K562 (cell line): Measurements from ENCODE around the gene CYFIP2. TPM values are rescaled to one million over a fixed set of nuclear protein-coding genes. Genes with fewer than 3 reads are reported as not detected.
A peak's percentile ranks its signal among the peaks of the same experiment; 100 is the strongest.

Experiments
- MCM2 ChIP-seq: fragments of 450-650 bp; IDR thresholded peaks from 2 replicates; pipeline ENCODE4 v1.6.1; 2017; ENCODE audit warnings: low read depth, mild to moderate bottlenecking
- MEF2D ChIP-seq: conservative IDR thresholded peaks from 2 replicates; pipeline ENCODE4 v1.6.1; 2016; ENCODE audit warnings: low read depth, missing genetic modification characterization, missing compliant biosample characterization
- NR2C2 ChIP-seq, 2 experiments: fragments of 200-800 bp in 1 of 2; sonication (Bioruptor generic) in 1 of 2; sonication (generic) in 1 of 2; formaldehyde crosslinking in 1 of 2; IDR thresholded peaks; 2 replicates each; pipeline versions ENCODE4 v1.6.1 to v1.8.0; 2016 to 2022; ENCODE audit warnings: mild to moderate bottlenecking in 1 of 2, missing compliant biosample characterization in 1 of 2, missing genetic modification characterization in 1 of 2, missing genetic modification reagents in 1 of 2
- RBM25 ChIP-seq: fragments of 200-400 bp; formaldehyde crosslinking; IDR thresholded peaks from 2 replicates; pipeline ENCODE4 v1.6.1; 2018; ENCODE audit warnings: low read length, low read depth, moderate library complexity; ENCODE audit not compliant: severe bottlenecking
- ZHX1 ChIP-seq: fragments of 150-350 bp; conservative IDR thresholded peaks from 2 replicates; pipeline ENCODE4 v1.6.1; 2014; ENCODE audit warnings: low read length
- ZNF699 ChIP-seq: fragments of 250-450 bp; sonication (Bioruptor Pico); IDR thresholded peaks from 2 replicates; pipeline ENCODE4 v1.8.0; 2021; ENCODE audit warnings: mild to moderate bottlenecking, moderate library complexity; ENCODE audit not compliant: insufficient replicate concordance
- polyA plus RNA-seq, 8 experiments: library from polyadenylated mRNA; depleted of rRNA in 4 of 8; stranded (reverse) in 5 of 8; unstranded in 3 of 8; fragments of >200 nt; fragmentation: Nextera tagmentation in 2 of 8; fragmentation: Illumina TruSeq in 1 of 8; extraction: Ambion mirVana in 2 of 8; extraction: Trizol in 1 of 8; gene quantifications; 2 replicates each; pipeline versions ENCODE4 v1.2.1 to v1.2.3, GENCODE V29; 2011 to 2014; ENCODE audit warnings: inconsistent platforms in 1 of 8, missing spikeins in 1 of 8
- total RNA-seq, 7 experiments: library from RNA; depleted of rRNA in 6 of 7; stranded (reverse); fragments of >200 nt in 6 of 7; fragmentation: Illumina TruSeq in 2 of 7; extraction: Trizol in 2 of 7; gene quantifications; 2 replicates each; pipeline versions ENCODE4 v1.2.1 to v1.2.3, GENCODE V29; 2011 to 2021; ENCODE audit warnings: low replicate concordance in 1 of 7
- TF ChIP-seq, protein P1 (sequence below): fragments of 450-650 bp; IDR thresholded peaks from 2 replicates; pipeline ENCODE4 v1.6.1; 2016; ENCODE audit warnings: mild to moderate bottlenecking, moderate library complexity
- TF ChIP-seq, protein P2 (sequence below): sonication (generic); formaldehyde crosslinking; IDR thresholded peaks from 2 replicates; pipeline ENCODE4 v1.8.0; 2022; ENCODE audit warnings: mild to moderate bottlenecking, missing genetic modification reagents, borderline replicate concordance

Gene CYFIP2
- total and polyA plus RNA-seq, 9 of the 15 experiments (the other 6 are each of a cell fraction or from before 2014, with no cell fraction given), result 0.76 to 2.9 (median 1.4) TPM; not detected in 1

DNA sequence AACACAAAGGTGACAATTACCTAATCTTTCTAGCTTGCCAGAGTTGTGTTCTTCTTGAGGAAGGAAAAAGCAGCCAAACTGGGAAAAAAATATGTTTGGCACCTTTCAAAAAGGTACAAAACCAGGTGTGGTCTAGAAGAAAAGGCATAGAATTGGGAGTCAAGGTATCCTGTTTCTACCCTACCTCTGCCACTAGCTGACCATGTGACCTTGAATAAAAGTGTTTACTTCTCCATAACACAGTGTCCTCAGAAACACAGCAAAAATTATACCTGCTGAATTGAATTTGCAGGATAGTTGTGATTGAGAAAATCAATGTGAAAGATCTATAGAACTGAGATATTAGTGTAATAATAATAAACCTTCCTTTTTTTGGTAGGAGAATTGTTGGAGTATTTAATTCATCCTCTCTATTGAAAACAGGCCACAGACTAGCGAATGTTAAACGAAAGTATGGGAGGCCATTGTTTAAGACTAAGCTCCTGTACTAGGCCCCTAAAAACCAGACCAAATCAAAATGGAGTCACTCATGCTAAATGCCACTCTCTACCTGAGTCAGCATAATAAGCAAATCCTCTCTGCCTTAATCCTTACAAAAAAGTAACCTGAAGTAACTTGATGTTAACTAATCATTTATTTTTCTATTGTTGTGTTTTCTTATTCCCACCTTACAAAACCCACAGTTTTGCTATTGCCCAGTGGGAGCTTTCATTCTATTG, 12.6 kb downstream of the CYFIP2 start (continued):
- TF ChIP-seq, protein P1, sequence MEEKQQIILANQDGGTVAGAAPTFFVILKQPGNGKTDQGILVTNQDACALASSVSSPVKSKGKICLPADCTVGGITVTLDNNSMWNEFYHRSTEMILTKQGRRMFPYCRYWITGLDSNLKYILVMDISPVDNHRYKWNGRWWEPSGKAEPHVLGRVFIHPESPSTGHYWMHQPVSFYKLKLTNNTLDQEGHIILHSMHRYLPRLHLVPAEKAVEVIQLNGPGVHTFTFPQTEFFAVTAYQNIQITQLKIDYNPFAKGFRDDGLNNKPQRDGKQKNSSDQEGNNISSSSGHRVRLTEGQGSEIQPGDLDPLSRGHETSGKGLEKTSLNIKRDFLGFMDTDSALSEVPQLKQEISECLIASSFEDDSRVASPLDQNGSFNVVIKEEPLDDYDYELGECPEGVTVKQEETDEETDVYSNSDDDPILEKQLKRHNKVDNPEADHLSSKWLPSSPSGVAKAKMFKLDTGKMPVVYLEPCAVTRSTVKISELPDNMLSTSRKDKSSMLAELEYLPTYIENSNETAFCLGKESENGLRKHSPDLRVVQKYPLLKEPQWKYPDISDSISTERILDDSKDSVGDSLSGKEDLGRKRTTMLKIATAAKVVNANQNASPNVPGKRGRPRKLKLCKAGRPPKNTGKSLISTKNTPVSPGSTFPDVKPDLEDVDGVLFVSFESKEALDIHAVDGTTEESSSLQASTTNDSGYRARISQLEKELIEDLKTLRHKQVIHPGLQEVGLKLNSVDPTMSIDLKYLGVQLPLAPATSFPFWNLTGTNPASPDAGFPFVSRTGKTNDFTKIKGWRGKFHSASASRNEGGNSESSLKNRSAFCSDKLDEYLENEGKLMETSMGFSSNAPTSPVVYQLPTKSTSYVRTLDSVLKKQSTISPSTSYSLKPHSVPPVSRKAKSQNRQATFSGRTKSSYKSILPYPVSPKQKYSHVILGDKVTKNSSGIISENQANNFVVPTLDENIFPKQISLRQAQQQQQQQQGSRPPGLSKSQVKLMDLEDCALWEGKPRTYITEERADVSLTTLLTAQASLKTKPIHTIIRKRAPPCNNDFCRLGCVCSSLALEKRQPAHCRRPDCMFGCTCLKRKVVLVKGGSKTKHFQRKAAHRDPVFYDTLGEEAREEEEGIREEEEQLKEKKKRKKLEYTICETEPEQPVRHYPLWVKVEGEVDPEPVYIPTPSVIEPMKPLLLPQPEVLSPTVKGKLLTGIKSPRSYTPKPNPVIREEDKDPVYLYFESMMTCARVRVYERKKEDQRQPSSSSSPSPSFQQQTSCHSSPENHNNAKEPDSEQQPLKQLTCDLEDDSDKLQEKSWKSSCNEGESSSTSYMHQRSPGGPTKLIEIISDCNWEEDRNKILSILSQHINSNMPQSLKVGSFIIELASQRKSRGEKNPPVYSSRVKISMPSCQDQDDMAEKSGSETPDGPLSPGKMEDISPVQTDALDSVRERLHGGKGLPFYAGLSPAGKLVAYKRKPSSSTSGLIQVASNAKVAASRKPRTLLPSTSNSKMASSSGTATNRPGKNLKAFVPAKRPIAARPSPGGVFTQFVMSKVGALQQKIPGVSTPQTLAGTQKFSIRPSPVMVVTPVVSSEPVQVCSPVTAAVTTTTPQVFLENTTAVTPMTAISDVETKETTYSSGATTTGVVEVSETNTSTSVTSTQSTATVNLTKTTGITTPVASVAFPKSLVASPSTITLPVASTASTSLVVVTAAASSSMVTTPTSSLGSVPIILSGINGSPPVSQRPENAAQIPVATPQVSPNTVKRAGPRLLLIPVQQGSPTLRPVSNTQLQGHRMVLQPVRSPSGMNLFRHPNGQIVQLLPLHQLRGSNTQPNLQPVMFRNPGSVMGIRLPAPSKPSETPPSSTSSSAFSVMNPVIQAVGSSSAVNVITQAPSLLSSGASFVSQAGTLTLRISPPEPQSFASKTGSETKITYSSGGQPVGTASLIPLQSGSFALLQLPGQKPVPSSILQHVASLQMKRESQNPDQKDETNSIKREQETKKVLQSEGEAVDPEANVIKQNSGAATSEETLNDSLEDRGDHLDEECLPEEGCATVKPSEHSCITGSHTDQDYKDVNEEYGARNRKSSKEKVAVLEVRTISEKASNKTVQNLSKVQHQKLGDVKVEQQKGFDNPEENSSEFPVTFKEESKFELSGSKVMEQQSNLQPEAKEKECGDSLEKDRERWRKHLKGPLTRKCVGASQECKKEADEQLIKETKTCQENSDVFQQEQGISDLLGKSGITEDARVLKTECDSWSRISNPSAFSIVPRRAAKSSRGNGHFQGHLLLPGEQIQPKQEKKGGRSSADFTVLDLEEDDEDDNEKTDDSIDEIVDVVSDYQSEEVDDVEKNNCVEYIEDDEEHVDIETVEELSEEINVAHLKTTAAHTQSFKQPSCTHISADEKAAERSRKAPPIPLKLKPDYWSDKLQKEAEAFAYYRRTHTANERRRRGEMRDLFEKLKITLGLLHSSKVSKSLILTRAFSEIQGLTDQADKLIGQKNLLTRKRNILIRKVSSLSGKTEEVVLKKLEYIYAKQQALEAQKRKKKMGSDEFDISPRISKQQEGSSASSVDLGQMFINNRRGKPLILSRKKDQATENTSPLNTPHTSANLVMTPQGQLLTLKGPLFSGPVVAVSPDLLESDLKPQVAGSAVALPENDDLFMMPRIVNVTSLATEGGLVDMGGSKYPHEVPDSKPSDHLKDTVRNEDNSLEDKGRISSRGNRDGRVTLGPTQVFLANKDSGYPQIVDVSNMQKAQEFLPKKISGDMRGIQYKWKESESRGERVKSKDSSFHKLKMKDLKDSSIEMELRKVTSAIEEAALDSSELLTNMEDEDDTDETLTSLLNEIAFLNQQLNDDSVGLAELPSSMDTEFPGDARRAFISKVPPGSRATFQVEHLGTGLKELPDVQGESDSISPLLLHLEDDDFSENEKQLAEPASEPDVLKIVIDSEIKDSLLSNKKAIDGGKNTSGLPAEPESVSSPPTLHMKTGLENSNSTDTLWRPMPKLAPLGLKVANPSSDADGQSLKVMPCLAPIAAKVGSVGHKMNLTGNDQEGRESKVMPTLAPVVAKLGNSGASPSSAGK, result no peak
- TF ChIP-seq, protein P2, sequence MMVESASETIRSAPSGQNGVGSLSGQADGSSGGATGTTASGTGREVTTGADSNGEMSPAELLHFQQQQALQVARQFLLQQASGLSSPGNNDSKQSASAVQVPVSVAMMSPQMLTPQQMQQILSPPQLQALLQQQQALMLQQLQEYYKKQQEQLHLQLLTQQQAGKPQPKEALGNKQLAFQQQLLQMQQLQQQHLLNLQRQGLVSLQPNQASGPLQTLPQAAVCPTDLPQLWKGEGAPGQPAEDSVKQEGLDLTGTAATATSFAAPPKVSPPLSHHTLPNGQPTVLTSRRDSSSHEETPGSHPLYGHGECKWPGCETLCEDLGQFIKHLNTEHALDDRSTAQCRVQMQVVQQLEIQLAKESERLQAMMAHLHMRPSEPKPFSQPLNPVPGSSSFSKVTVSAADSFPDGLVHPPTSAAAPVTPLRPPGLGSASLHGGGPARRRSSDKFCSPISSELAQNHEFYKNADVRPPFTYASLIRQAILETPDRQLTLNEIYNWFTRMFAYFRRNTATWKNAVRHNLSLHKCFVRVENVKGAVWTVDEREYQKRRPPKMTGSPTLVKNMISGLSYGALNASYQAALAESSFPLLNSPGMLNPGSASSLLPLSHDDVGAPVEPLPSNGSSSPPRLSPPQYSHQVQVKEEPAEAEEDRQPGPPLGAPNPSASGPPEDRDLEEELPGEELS (CRISPR knock-in tag), result no peak
- TF ChIP-seq ZNF699 (no peak), RBM25 (no peak), NR2C2 (CRISPR knock-in tag; IDR thresholded peaks at IDR 0.05) (no peak), NR2C2 (tag; IDR thresholded peaks at IDR 0.05) (peak; percentile 54; the same call in 1 of the 2 replicates), MEF2D (tag) (peak; percentile 90), MCM2 (no peak), ZHX1 (no peak)
